ENCODE data around the gene ABHD10.
A peak's percentile ranks its signal among the peaks of the same experiment; 100 is the strongest.

The ABHD10 gene

DNA sequence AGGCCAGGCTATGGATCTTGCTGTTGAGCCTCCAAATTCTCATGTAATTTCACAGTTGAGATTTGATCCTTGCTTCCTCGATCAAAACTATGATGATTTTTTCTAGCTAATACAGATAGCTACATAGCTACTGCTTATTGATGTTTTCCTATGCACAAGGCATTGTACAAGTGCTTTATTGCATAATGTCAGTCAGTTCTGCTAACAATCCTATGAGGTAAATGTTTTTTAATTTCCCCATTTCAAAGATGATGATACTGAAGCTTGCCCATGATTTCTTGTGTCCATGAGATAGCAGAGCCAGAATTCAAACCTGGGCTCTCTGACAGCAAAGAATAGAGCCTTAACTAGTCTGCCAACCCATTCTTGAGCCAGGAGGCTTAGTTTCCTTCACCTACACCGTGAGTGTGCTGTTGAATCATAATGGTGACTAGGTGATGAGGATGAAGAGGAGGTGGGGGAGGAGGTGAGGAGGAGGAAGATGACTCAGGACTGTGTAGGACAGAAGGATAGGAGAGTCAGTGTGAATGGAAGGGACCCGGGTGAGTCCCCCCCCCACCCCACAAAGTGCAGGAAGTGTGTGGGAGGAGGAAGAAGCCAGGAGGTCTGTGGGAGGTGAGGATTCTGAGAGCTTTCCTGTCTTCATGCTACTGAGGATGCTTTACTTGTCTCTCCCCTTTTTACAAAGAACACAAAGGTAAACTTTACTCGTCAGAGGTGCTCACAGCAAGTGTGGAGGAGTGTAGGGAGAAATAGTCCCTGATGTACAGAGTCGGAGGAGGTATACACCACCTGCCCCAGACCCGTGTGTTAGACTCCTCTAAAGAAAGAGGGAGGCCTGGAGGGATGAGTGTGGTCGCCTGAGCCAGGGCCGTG, 23.5 kb downstream of the ABHD10 start:
- DNase-seq, result no peak

DNA sequence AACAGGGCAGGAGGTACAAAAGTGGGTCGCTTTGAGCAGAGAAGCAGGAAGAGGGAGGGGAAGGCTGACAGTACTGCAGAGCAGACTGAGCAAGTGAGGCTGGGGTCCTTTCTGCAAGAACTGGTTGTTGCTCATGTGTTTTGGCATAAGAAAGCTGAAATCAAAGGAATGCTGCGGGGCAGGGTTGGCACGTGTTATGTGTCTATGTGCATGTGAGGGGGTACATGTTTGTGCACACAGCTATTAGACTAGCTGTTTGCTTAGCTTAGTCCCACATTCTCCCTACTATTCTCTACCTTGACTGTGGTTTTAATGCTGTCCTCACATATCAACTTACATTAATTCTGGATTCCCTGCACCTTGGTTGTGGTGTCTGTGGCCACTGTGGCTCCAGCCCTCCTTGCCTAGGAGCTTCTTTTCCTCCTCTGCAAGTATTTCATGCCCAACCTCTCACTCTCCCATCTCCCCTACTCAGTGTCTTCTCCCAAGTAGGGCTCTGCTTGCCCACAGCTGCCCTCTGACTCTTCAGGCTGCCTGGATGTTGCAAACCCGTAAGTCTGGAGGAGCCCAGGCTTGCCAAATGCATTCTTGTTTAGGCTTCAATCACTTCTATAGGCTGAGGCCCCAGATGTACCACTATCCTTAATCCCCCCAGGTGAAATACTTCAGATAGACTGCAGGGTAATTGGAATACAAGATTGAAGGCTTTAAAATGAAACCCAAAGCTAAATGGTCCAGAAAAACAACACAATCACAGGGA, 24.7 kb downstream of the ABHD10 start:
- no peak for DNase-seq

DNA sequence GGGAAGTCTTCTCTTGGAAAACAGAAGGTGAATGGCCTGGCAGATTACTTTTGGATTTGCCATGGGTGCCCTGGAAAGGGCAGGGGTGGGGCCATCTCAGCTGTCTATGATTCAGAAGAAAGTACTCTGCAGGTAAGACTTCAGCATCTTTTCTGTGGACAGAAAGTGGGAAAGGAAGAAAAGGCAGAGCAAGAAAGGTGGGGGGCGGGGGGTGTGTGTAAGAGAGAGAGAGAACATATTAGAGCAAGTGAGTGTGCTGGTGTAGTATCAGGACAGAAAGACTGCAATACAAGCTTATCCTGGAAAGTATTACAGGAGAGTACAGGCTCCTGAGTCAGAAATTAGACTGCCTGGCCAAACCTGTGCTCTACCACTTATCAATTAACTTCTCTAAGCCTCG, 25.4 kb downstream of the ABHD10 start:
- no peak for DNase-seq

DNA sequence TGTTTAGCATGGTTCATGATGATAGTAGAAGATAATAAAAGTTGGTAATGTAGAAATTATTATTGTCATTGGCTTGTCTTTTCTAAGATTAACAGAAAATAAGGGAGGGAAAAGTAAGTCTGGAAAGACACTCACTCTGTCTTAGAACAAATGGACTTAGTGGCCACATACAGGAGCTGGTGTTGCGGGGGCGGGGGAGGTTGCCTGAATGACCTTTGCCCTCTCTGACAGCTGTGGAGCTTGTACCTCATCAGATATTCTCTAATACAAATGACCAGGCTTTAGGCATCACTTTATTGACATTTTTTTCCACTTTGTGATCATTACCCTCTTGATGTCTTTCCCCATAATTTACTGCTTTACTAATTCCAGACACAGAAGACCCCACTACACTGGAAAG, 25.8 kb downstream of the ABHD10 start:
- DNase-seq, result no peak

DNA sequence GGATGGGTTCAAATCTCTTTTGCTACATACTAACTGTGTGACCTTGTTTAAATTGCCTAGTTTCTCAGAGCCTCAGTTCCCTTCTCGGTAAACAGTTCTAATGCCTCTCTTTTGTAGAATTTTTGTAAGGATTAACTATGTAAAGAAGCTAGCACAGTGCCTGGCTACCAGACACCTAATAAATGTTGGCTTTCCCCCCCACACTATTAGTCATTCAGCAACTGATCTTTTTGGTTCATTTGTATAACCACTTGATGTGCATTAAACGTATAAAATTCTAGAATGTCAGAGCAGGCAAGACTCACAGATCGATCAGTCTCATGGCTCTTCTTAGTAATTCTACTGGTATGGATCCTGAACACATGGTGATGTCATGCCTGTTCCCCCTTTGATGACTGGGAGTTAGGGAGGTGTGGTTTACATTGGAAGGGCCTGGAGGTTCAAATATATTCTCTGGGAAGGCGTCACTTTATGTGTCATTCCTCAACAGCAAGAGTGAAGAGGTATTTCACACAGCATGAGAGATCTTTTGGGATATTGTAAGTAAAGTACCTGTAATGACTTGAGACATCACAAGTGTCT, 26.4 kb downstream of the ABHD10 start:
- DNase-seq, result no peak

DNA sequence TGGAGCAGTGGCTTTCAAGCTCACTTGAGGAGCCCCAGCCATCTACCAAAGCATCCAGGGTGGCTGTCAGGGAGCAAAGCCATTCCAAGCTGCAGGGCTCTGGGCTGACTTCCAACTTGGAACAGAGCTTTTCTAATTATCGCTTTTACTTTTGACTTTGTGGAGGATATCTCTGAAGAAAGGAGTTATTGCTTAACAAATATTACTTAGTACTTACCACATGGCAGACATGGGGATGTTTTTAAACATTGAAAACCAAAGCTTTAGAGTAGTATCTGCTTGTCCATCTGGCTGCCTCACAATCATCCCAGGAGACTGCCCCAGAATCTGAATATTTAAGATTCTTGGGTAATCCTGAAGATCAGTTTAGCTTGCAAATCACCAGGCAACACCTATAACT, 28.8 kb downstream of the ABHD10 start:
- DNase-seq, result no peak

DNA sequence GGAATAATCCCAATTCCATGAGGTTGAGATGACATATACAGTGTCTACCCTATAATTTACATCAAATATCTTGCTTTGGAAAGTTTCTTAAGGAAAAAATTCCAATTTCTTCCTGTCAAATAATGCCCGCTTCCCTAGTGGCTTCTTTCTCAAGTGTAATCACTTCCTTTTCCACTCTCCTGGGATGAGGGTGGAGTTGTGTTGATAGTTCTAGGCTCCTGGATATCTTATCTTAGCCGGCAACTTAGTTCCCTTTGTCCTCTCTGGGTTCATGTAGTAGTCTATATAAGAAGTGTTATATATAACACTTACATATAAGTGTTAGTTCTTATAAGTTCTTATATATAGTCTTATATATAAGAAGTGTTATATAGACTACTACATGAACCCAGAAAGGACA, 30.8 kb downstream of the ABHD10 start:
- DNase-seq, result no peak

DNA sequence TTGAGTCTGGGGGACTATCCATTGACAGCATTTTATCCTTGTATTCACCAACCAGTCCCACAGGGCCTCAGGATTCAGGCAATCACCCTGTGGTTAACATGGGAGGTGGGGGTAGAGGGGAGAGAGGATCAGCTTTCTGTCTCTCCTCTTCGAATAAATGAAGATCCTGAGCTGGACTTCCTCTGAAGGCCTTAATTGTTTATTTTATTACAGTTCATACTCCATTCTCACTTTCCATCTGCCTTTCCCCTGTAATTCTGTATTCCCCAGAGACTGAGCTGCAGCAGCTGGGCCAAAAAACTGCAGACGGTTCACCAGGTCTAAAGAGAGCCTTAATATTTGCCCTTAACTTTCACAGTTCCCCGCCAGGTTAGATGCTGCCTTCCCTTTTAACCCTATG, 31.8 kb downstream of the ABHD10 start:
- DNase-seq, result no peak

DNA sequence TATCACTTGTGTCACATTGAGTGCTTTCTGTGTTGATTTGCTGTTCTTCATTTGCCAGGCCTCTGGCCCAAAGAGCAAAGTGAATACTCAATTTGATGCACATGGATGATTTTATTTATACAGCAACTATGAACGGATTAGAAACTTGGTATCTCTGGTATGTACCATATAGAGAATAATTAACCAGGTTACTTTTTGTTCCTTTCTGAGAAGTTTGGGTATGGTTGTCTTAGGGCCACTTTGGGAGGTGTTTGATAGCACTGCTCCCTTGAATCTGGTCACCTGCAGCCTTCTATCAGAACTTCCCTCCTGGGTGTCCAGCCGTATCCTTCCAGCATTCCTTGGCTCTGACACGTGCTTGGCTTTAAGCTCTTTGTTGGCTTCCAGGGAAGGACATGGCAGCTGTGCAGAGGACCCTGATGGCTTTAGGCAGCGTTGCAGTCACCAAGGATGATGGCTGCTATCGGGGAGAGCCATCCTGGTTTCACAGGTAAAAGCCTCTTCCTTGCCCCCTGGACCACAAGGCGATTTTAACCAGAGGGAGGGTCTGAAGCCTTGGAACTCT, 32.6 kb downstream of the ABHD10 start:
- no peak for DNase-seq

DNA sequence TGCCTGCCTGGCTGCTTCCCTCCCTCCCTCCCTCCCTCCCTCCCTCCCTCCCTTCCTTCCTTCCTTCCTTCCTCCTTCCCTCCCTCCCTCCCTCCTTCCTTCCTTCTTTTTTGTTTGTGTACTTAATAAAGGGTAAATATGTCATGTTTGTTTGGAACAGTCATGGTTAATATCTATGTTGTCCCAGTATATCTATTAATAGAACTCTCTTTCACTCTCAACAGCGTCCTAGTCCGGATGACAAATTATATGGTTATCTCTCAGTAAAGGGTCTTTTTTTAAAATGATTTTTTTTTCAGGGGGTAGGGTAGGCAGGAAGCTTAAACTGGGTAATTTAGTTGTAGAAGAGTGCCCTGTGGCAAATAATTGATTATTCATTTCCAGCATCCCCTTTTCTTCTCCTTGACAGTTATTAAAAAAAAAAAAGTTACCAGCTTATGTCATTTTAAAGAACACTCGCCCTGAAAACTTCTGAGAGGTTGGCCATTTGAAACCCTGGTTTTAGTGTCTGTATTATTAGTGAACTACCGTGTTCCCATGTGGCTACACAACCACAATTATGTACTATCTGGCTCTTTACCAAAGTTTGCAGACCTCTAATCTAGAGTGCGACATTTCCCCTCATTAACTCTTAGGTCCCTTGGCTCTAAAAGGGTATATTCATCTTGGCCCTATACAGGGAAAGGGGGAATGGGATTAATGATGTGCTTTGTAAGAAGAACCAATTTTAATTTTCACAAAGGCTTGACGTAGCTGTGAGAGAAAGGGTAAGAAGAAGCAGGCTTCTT, 33.6 kb downstream of the ABHD10 start:
- no peak for DNase-seq

DNA sequence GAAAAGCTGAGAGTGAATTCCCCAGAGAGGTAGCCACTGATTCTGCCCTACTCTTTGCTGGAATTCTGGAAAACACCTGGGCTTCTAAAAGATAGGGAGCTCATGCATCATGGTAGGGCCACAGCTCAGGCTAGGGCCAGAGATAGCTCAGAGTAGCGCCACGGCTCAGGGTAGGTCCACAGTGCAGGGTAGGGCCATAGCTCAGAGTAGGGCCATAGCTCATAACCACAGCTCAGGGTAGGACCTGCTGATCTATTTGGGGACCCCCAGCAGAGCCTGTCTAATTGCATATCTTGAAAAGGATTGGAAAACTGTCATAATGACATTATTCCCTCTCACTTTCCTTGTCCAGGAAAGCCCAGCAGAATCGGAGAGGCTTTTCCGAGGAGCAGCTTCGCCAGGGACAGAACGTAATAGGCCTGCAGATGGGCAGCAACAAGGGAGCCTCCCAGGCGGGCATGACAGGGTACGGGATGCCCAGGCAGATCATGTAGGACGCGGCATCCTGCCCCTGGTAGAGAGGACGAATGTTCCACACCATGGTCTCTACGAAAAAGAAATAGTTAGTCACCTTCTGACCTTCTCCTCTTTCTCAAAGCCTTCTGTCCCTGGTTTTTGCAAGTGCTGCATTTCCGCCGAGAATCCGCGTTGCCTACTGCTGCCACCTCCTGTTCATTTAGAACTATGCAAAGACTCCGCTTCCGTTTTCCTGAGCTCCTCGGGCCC, 34.4 kb downstream of the ABHD10 start:
- DNase-seq, result peak; percentile 49

DNA sequence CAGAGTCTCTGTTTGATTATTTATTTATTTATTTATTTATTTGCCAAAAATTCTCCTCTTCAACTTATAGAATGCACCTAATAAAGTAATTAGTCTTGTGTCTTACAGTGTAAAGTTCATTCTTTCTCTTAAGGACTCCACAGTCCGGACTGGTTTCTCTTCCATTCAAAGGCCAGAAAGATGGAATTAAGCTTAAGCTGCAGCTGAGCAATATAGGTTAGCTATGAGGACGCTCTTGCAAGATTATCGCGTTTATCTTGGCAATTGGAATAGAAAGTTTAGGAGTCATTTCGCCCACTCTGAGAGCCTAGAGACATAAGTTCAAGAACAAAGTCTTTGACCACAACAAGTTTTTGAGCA, 34.9 kb downstream of the ABHD10 start:
- DNase-seq, result no peak

DNA sequence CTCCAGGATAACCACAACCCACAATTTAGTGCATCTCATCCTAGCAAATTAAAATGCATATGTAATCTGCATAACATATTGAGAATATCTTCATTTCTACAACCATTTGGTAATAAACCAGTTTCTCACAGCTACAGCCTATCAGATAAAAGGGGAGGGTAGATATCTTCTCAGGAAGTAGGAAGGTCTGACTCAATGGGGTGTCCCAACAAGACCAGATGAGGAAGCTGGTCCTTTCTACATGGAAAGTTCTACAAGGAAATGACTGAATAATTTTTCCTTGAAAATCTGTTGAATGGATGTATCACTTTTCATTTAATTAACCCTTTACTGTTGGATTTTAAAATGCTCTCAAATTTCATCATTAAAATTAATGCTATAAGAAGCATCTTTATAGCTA, 38.3 kb downstream of the ABHD10 start:
- DNase-seq, result no peak

DNA sequence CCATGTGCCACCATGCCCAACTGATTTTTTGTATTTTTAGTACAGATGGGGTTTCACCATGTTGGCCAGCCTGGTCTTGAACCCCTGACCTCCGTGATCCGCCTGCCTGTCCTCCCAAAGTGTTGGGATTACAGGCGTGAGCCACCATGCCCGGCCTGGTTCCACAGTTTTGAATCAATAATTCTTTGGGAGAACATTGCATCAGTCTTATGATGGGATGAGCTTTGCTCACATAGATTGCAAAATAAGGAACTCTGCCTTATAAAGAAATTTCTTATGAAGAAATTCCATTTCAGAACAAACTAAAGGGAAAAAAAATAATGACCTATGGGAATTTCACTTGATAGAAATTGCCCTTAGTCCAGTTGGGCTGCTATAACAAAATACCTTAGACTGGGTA, 39.9 kb downstream of the ABHD10 start:
- DNase-seq, result no peak

DNA sequence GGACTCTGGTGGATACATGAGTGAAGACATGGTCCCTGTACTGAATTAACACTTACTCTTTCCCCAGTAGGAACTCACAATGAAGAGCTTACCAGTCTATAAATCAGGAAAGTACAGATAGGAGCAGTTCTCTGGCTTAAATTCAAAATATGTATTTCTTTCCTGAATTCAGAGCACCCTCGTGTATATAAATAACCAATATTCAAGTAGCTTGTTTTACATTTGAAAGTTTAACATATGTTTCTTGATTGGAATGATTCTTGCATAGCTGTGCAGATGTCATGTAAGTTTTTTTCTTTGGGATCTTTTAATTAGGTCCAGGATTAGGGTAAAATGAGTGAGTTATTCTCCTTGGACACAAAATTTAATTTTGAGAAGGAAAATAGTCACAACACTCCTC, 40.9 kb downstream of the ABHD10 start:
- no peak for DNase-seq

DNA sequence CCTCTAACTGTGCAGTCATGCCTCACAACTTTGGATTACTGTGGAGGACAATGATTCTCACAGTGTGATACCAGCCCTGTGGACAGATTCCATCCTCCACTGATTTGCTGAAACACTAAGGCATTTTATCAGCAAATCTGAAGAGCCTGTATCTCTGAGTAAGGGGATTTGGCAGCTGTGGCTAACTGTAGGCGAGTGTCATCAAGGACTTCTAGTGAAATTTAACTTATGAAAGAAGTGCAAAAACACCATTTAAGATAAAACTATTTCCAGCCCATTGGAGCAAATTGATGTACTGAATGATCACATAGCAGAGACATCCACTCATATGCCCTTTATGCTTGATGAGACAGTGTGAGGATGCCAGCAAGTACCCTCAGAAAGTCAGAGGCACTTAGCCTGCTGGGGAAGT, 41.9 kb downstream of the ABHD10 start:
- no peak for DNase-seq

DNA sequence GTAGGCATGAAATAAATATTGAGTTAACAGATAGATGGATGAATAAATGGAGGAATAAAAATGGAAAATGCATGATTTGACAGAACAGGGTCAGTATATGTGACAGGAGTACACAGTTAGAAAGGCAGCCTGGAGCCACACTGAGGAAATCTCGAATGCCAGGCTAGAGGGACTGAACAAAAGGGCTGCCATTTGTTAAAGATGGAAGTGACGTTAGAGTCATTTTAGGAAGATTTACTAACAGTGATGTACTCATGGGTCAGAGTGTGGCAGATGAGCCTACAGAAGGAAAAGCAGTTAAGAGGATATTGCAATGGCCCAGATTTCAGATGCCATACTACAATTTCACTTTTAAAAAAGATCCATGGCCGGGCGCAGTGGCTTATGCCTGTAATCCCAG, 48.3 kb downstream of the ABHD10 start:
- DNase-seq, result no peak

DNA sequence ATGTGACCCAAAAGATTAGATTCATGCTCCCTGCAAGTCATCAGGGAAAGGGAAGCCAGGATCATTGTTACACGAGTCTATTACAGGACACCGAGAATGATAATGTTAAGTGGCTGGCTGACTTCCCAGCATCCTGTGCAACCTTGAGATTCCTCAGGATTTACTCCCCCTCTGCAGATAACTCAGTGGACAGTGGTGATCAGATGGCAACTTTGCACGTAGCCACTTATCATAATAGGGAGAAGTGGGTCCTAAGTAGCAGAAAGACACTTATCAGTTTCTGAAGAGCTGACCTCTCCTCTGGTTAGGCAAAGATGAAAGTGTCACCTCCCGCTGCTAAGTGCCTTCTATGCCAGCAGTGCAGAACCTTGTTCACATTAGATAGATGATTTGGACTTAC, 49.0 kb downstream of the ABHD10 start:
- no peak for DNase-seq

DNA sequence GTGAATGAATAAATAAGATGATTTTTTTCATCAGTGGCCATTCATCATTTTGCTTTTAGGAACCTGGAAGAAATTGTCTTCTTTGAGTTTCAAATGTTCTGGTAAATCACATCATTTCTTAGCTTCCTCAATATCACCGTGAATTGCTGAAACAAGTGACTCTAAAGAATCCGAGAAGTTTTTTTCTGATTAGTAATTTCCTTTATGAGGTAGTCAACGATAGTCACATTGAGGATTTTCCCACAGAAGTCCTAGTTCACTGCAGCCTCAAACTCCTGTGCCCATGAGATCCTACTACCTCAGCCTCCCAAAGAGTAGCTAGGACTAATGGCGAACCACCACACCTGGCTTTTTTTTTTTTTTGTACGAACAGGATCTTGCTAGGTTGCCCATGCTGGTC, 52.1 kb downstream of the ABHD10 start:
- DNase-seq, result no peak

DNA sequence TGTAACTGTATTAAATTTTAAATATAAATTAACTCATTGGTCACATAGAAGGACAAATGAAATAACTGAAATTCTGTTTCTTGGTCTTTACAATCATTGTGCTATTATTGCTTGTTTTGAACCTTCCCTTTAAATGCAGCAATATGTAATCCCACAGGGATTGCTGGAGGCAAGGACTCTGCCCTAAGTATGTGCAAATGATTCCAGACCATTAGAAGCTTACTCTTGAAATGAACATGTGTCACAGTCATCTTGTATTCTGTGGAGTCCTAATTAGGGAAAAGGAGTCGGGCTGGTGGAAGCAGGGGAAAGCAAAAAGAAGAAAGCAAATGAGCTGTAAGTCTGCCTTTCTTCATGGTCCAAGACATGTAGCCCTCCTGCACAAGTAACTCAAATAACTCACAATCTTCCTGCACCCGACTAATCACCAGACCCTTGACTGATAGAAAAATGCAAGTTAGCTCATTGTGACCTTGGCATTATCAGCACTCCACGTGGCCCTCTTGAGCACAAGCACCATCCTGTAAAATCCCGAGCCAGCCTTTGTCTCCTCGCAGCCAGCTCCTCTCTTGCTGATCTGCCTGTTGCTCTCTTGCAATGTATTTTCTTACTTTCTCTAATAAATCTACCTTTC, 53.4 kb downstream of the ABHD10 start:
- no peak for DNase-seq

DNA sequence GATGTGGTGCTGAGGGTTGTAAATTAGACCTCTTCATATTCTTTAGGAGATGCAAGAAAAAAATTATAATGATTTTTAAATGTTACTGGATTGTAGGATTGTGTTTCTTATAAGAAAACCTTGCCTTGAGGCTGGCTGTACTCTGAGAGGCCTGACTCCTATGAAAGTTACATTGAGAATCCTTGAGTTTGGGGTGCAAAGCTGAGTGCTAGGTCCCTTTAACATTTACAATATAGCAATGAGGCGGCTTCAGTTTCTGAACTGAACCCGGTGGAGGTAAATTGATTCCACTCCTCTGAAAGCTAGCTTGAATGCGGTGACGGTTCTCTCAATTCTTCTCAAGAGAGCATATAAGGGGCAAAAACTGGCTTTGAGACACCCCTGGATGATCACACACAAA, 55.6 kb downstream of the ABHD10 start, which contains the start of gene TMPRSS7:
TSS of gene TMPRSS7 (plus strand) at position 301 of the 400 bp plus-strand sequence. CDS start 110 bp downstream, outside the sequence.
- DNase-seq, result no peak

DNA sequence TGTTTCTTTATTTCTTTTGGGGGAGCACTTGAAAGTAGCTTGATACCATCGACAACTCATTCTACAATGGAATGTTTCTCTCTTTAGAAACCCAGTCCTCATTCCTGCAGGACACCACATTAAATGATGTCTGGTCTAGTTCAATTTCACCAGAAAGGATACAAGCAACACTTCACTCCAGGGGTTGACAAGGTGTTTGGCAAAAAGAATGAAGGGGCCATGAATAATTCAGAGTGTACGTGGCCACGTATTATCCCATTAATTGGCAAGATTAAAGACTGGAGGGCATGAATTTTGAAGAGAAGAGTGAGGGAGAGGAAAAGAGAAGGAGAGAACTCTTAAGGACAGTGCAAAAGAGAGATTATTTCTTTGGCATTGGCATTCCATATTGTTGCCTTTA, 56.4 kb downstream of the ABHD10 start:
- no peak for DNase-seq

Measured in activated CD4-positive, CD25-positive, alpha-beta regulatory T cell treated with anti-CD3 and anti-CD28 coated beads, Interleukin-2, amount 50 U/mL, for 72 hours (primary cell).